ENCODE measurements around the gene PCDHB10. TPM values are rescaled to one million over a fixed set of nuclear protein-coding genes. Genes with fewer than 3 reads are reported as not detected.
"Not testable (repeated sequence)": the region's sequence is repeated elsewhere in the genome, so short reads cannot be mapped to it uniquely, and the experiment has no call there.

PCDHB10 gene
- polyA plus RNA-seq, 1 experiment = 0.28 TPM

DNA sequence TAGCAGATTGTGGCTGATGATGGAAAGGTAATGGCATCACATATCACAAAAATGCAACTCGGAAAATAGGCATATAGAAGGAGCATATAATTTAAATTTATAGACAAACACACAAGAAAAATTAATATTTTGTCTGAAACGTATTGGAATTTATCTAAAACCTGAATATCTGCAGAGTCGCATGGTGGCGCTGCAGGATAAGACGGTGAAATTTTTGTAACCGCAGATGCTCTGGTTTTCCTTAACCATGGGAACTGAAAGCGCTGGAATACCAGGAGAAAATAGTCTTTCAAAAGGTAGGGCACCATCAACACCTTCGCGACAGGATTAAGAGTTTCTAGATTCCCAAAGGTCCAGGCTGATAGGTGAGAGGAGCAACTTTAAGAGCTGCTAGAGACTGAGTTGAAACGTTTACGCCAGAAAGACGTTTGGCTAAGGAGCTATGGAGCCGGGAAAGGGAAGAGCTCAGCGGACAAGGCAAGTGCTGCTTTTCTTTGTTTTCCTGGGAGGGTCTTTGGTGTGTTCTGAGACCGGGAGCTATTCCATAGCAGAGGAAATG lies 42.0 kb downstream of the PCDHB10 start:
- H3K4me3 ChIP-seq (ENCODE audit: low read depth, low read length) = peak overlapping the region; percentile 25
- ChIA-PET CTCF (interaction anchor here (0.7 to 2.3 kb wide), 5 partner anchors 10 to 384 kb away, joined by 3 to 15 read pairs (median 3); partner anchors contain the start of genes DIAPH1, PCDHB14 and PCDHGB3), POLR2A (no interaction called here)
- H3K27me3 ChIP-seq (ENCODE audit: control insufficient read depth, insufficient read depth, low read length) = no peaks in the 10 kb centered on the region
- H3K36me3 ChIP-seq (ENCODE audit: control insufficient read depth, insufficient read depth, low read length) = no peaks in the 10 kb centered on the region
- DNase-seq (ENCODE audit: low read depth) = no peak
- TF ChIP-seq, protein P1, sequence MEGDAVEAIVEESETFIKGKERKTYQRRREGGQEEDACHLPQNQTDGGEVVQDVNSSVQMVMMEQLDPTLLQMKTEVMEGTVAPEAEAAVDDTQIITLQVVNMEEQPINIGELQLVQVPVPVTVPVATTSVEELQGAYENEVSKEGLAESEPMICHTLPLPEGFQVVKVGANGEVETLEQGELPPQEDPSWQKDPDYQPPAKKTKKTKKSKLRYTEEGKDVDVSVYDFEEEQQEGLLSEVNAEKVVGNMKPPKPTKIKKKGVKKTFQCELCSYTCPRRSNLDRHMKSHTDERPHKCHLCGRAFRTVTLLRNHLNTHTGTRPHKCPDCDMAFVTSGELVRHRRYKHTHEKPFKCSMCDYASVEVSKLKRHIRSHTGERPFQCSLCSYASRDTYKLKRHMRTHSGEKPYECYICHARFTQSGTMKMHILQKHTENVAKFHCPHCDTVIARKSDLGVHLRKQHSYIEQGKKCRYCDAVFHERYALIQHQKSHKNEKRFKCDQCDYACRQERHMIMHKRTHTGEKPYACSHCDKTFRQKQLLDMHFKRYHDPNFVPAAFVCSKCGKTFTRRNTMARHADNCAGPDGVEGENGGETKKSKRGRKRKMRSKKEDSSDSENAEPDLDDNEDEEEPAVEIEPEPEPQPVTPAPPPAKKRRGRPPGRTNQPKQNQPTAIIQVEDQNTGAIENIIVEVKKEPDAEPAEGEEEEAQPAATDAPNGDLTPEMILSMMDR (IDR thresholded peaks at IDR 0.05; ENCODE audit: insufficient read depth, low read depth, low read length) = peak; percentile 28; the same call in 1 of the 2 replicates

DNA sequence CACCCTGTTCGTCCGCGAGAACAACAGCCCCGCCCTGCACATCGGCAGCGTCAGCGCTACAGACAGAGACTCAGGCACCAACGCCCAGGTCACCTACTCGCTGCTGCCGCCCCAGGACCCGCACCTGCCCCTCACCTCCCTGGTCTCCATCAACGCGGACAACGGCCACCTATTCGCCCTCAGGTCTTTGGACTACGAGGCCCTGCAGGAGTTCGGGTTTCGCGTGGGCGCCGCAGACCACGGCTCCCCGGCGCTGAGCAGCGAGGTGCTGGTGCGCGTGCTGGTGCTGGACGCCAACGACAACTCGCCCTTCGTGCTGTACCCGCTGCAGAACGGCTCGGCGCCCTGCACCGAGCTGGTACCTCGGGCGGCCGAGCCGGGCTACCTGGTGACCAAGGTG lies 43.8 kb downstream of the PCDHB10 start:
- H3K36me3 ChIP-seq (ENCODE audit: control insufficient read depth, insufficient read depth, low read length); POLR2A ChIA-PET; DNase-seq (ENCODE audit: low read depth); H3K27me3 ChIP-seq (ENCODE audit: control insufficient read depth, insufficient read depth, low read length); CTCF ChIA-PET; H3K4me3 ChIP-seq (ENCODE audit: low read depth, low read length): not testable (repeated sequence)

- CTCF ChIA-PET = no interaction called here
- no peak overlapping the region for H3K4me3 ChIP-seq (ENCODE audit: low read depth, low read length)
- no peak for DNase-seq (ENCODE audit: low read depth)
- TF ChIP-seq, protein P1 (IDR thresholded peaks at IDR 0.05; ENCODE audit: insufficient read depth, low read depth, low read length) = no peak
- no peaks in the 10 kb centered on the region for H3K36me3 ChIP-seq (ENCODE audit: control insufficient read depth, insufficient read depth, low read length)
- H3K27me3 ChIP-seq (ENCODE audit: control insufficient read depth, insufficient read depth, low read length) = no peaks in the 10 kb centered on the region
- POLR2A ChIA-PET = no interaction called here
These were observed 44.6 kb downstream of the PCDHB10 start for GRCh38 chr5:141236516-141237313.

- H3K4me3 ChIP-seq (ENCODE audit: low read depth, low read length) = no peak overlapping the region
- H3K36me3 ChIP-seq (ENCODE audit: control insufficient read depth, insufficient read depth, low read length) = no peaks in the 10 kb centered on the region
- ChIA-PET POLR2A (no interaction called here), CTCF (no interaction called here)
- H3K27me3 ChIP-seq (ENCODE audit: control insufficient read depth, insufficient read depth, low read length) = no peaks in the 10 kb centered on the region
- DNase-seq (ENCODE audit: low read depth) = no peak
- TF ChIP-seq, protein P1 (IDR thresholded peaks at IDR 0.05; ENCODE audit: insufficient read depth, low read depth, low read length) = no peak
These were observed 49.3 kb downstream of the PCDHB10 start for GRCh38 chr5:141241496-141241895.

Other genes with a start within 250 kb of the PCDHB10 start
- gene PCDHAC2, start 225.9 kb upstream of the PCDHB10 start, polyA plus RNA-seq (2011; rRNA removed) = 0.06 TPM in 1 of 2 replicates, not detected in the other
- gene PCDHB1, start 141.0 kb upstream of the PCDHB10 start, polyA plus RNA-seq (2011; rRNA removed) = not detected in 2 replicates
- gene PCDHB2, start 97.7 kb upstream of the PCDHB10 start, polyA plus RNA-seq (2011; rRNA removed) = 0.42 and 0.99 TPM in 2 replicates
- 0.23 and 0.31 TPM in 2 replicates for gene PCDHB3, start 91.9 kb upstream of the PCDHB10 start, polyA plus RNA-seq (2011; rRNA removed)
- 0.02 TPM in 2 replicates for gene PCDHB4, start 70.5 kb upstream of the PCDHB10 start, polyA plus RNA-seq (2011; rRNA removed)
- gene PCDHB5, start 57.1 kb upstream of the PCDHB10 start, polyA plus RNA-seq (2011; rRNA removed) = 0.18 and 0.22 TPM in 2 replicates
- 0.20 and 0.26 TPM in 2 replicates for gene PCDHB6, start 42.3 kb upstream of the PCDHB10 start, polyA plus RNA-seq (2011; rRNA removed)
- gene PCDHB7, start 19.7 kb upstream of the PCDHB10 start, polyA plus RNA-seq (2011; rRNA removed) = 0.31 and 0.44 TPM in 2 replicates
- 0.11 and 0.17 TPM in 2 replicates for gene PCDHB8, start 14.6 kb upstream of the PCDHB10 start, polyA plus RNA-seq (2011; rRNA removed)
- 0.21 and 0.32 TPM in 2 replicates for gene PCDHB16, start 10.0 kb upstream of the PCDHB10 start, polyA plus RNA-seq (2011; rRNA removed)
- gene PCDHB9, start 5.2 kb upstream of the PCDHB10 start, polyA plus RNA-seq (2011; rRNA removed) = 0.22 and 0.49 TPM in 2 replicates
- gene PCDHB11, start 7.3 kb downstream of the PCDHB10 start, polyA plus RNA-seq (2011; rRNA removed) = 0.10 and 0.22 TPM in 2 replicates
- 0.09 and 0.13 TPM in 2 replicates for gene PCDHB12, start 16.4 kb downstream of the PCDHB10 start, polyA plus RNA-seq (2011; rRNA removed)
- 0.16 and 0.23 TPM in 2 replicates for gene PCDHB13, start 21.6 kb downstream of the PCDHB10 start, polyA plus RNA-seq (2011; rRNA removed)
- 0.42 and 0.47 TPM in 2 replicates for gene PCDHB14, start 31.0 kb downstream of the PCDHB10 start, polyA plus RNA-seq (2011; rRNA removed)
- 0.45 and 0.52 TPM in 2 replicates for gene PCDHB15, start 53.0 kb downstream of the PCDHB10 start, polyA plus RNA-seq (2011; rRNA removed)
- not detected in 2 replicates for gene SLC25A2, start 111.7 kb downstream of the PCDHB10 start, polyA plus RNA-seq (2011; rRNA removed)
- gene TAF7, start 128.4 kb downstream of the PCDHB10 start, polyA plus RNA-seq (2011; rRNA removed) = 25.5 and 46.7 TPM in 2 replicates
- 1.8 and 1.9 TPM in 2 replicates for gene PCDHGA1, start 138.2 kb downstream of the PCDHB10 start, polyA plus RNA-seq (2011; rRNA removed)
- 6.7 and 6.8 TPM in 2 replicates for gene PCDHGA2, start 146.4 kb downstream of the PCDHB10 start, polyA plus RNA-seq (2011; rRNA removed)
- 1.9 and 2.5 TPM in 2 replicates for gene PCDHGA3, start 151.5 kb downstream of the PCDHB10 start, polyA plus RNA-seq (2011; rRNA removed)
- gene PCDHGB1, start 157.7 kb downstream of the PCDHB10 start, polyA plus RNA-seq (2011; rRNA removed) = 2.0 and 2.2 TPM in 2 replicates
- 3.0 and 4.0 TPM in 2 replicates for gene PCDHGA4, start 162.7 kb downstream of the PCDHB10 start, polyA plus RNA-seq (2011; rRNA removed)
- 3.7 and 4.0 TPM in 2 replicates for gene PCDHGB2, start 167.6 kb downstream of the PCDHB10 start, polyA plus RNA-seq (2011; rRNA removed)
- 1.2 and 1.6 TPM in 2 replicates for gene PCDHGA5, start 171.8 kb downstream of the PCDHB10 start, polyA plus RNA-seq (2011; rRNA removed)
- gene PCDHGB3, start 177.9 kb downstream of the PCDHB10 start, polyA plus RNA-seq (2011; rRNA removed) = 2.7 and 3.0 TPM in 2 replicates
- 3.3 and 4.3 TPM in 2 replicates for gene PCDHGA6, start 181.5 kb downstream of the PCDHB10 start, polyA plus RNA-seq (2011; rRNA removed)
- 1.8 and 3.6 TPM in 2 replicates for gene PCDHGA7, start 190.4 kb downstream of the PCDHB10 start, polyA plus RNA-seq (2011; rRNA removed)
- 11.8 and 12.2 TPM in 2 replicates for gene PCDHGB4, start 195.3 kb downstream of the PCDHB10 start, polyA plus RNA-seq (2011; rRNA removed)
- 0.72 and 0.77 TPM in 2 replicates for gene PCDHGA8, start 200.3 kb downstream of the PCDHB10 start, polyA plus RNA-seq (2011; rRNA removed)
- gene PCDHGB5, start 205.6 kb downstream of the PCDHB10 start, polyA plus RNA-seq (2011; rRNA removed) = 13.5 and 19.4 TPM in 2 replicates
- 0.97 and 1.2 TPM in 2 replicates for gene PCDHGA9, start 210.4 kb downstream of the PCDHB10 start, polyA plus RNA-seq (2011; rRNA removed)
- gene PCDHGB6, start 215.7 kb downstream of the PCDHB10 start, polyA plus RNA-seq (2011; rRNA removed) = 1.5 and 1.7 TPM in 2 replicates
- gene PCDHGA10, start 220.6 kb downstream of the PCDHB10 start, polyA plus RNA-seq (2011; rRNA removed) = 2.7 and 3.9 TPM in 2 replicates
- 7.6 and 9.6 TPM in 2 replicates for gene PCDHGB7, start 225.3 kb downstream of the PCDHB10 start, polyA plus RNA-seq (2011; rRNA removed)
- 5.4 and 7.4 TPM in 2 replicates for gene PCDHGA11, start 228.7 kb downstream of the PCDHB10 start, polyA plus RNA-seq (2011; rRNA removed)
- 6.1 and 7.9 TPM in 2 replicates for gene PCDHGA12, start 238.2 kb downstream of the PCDHB10 start, polyA plus RNA-seq (2011; rRNA removed)